ENCODE results near the gene DNAJC6.

The DNAJC6 gene

GRCh38 chr1:65297706-65298105 lies 11.6 kb upstream of the DNAJC6 start:
- no peak for DNase-seq

- no peak for DNase-seq
These were observed 10.0 kb upstream of the DNAJC6 start for GRCh38 chr1:65299328-65299727.

DNA sequence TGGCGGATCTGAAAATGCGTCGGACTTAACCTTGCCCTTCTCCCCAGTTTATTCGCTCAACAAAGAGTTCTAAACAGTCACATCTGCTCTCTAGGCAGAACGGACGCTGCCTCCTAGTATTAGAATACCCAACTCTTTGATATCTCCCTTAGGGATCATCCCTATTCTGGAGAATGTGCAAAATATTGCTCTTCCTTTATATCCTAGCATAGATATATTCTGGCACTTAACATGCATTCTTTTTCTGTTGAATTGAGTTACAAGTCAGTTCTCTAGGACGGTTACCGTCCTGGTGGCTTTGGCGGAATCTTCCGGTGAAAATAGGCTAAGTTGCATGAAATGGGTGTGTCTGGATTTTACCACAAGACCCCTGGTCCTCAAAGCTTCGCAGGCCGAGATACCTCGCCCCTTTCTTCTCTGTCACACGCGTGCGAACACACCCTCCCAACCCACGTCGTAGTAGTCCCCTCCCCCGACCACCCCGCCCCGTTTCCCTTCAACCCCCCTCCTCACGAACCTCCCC lies 501 bp upstream of the DNAJC6 start:
- no peak for DNase-seq

DNA sequence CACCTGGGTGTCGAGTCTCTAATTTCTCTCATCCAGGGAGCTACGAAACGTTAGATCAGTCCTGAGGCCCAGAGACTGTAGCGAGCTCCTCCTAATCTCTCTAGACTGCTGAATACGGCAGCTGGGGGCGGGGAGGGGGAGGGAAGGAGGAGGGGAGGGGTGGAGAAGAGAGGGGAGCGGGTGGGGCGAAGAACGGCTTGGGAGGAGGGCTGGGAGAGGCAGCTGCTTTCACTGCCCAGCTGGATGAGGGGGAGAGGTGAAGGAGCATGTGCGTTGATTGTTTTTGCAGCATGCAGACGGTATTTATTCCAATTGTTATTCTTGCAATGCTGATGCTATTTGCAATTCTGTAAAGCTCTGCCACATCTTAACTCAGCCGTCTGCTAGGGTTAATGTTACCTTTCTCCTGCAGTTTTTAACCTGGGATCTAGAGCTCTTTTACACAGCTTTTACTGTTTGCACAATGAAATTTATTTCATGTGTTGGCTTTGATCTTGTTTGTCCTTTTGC lies 790 bp downstream of the DNAJC6 start:
- no peak for DNase-seq

DNA sequence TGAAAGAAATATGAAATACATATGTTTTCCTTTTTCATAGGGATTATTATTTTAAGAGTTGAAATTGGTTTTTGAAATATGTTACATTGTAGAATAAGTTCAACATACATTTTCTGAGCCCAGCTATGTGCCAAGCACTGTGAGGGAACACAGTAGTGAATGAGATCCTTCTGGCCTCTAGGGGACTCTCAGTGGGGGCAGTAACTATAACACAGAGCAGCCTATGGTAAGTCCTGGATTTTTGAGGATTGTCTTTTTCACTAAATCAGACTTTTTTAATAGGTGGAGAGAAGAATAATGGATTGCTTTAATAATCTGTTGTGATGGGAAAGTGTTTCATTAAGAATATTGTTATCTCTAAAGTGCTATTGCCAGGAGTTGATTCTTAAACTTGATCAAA lies 2.4 kb downstream of the DNAJC6 start:
- no peak for DNase-seq

- no peak for DNase-seq
These were observed 6.9 kb downstream of the DNAJC6 start for GRCh38 chr1:65316233-65316632.

GRCh38 chr1:65317866-65318653 lies 8.7 kb downstream of the DNAJC6 start:
- no peak for DNase-seq

GRCh38 chr1:65319141-65319540 lies 9.8 kb downstream of the DNAJC6 start:
- DNase-seq: no peak

DNA sequence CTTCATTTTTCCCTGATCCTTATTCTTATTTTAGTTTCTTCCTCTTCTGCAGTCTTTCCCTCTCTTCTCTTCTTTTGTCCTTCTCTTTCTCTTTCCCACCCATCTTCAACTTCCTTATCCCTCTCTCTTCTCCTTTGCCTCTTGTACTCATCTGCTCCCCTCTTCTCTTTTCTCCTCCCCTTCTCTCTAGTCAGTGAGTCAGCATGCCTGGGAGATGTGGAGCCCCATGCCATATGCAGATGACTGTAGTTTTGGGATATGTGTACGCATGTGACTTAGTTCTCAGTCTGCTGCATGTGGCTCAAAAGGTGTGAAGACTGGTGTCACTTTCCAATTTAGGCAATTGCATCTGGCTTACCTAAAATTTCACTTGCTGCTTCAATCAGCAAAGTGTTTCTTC lies 10.4 kb downstream of the DNAJC6 start:
- no peak for DNase-seq

- DNase-seq: no peak
These were observed 12.5 kb downstream of the DNAJC6 start for GRCh38 chr1:65321879-65322278.

DNA sequence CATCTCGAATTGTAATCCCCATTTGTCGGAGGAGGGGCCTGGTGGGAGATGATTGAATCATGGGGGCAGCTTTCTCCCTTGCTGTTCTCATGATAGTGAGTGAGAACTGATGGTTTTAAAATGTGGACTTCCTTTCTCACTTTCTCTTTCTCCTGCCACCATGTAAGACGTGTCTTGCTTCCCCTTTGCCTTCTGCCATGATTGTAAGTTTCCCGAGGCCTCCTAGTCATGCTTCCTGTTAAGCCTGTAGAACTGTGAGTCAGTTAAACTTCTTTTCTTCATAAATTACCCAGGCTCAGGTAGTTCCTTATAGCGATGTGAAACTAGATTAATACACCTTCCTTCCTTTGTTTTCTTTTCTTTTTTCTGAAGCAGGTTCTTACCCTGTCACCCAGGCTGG lies 13.9 kb downstream of the DNAJC6 start:
- DNase-seq: no peak

DNA sequence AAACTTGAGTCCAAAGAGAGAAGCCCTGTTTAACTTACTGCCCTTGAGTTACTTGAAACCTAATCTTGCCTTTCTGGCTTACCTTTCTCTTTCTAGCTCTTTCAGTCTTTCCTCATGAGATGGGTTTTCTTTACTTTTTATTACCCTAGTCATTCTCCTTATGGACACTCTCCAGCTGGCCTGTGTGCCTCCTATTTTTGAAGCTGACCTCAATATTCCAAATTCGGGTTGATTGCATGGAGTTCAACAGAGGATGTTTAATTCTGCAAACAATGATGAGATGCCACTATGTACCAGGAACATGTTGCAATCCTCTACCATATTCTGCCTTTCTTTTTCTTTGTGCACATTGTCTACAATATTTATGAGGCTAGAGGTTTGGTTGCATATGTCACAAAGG lies 20.7 kb downstream of the DNAJC6 start:
- no peak for DNase-seq

- DNase-seq: no peak
These were observed 21.5 kb downstream of the DNAJC6 start for GRCh38 chr1:65330822-65331221.

DNA sequence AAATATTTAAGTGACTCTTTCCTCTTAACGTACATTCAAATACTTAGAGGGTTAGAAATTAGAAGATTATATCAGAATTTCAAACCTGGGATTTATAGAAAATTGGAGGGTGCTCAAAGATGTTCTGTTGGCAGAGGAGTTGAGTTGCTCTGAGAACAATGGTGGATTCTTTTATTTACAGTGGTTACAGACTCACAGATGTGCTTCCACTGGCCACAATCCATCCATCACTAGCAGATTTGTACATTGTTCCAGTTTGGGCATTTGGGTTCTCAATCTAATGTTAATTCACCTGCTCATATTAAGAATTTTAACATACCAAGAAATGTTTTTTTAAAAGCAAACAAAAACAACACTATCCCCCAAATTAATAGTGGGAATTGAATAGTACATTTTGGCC lies 23.5 kb downstream of the DNAJC6 start:
- no peak for DNase-seq

DNA sequence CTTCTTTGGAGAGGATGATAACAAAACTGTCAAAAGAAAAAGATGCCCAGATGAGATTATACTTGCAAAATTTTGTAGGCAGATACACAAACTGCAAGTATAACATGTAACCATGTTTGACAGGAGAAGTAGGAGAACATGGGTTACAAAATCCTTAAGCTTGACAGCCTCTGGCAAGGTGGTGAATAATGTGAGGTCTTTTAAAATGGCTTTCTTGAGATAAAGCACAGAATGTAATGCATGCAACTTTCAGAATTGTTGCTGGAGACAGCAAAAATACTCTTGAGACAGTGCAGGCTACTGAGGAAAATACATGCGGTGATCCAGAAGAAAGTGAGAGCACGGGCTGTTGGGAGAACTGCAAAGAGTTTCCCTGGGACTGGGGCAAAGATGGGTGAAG lies 24.7 kb downstream of the DNAJC6 start:
- no peak for DNase-seq

GRCh38 chr1:65339866-65340468 lies 30.6 kb downstream of the DNAJC6 start:
- DNase-seq: no peak

- DNase-seq: no peak
These were observed 32.0 kb downstream of the DNAJC6 start for GRCh38 chr1:65341381-65341780.

- no peak for DNase-seq
These were observed 33.9 kb downstream of the DNAJC6 start for GRCh38 chr1:65343286-65343685.

- DNase-seq: no peak
These were observed 35.0 kb downstream of the DNAJC6 start for GRCh38 chr1:65344171-65344814.

- no peak for DNase-seq
These were observed 36.8 kb downstream of the DNAJC6 start for GRCh38 chr1:65346190-65346589.

DNA sequence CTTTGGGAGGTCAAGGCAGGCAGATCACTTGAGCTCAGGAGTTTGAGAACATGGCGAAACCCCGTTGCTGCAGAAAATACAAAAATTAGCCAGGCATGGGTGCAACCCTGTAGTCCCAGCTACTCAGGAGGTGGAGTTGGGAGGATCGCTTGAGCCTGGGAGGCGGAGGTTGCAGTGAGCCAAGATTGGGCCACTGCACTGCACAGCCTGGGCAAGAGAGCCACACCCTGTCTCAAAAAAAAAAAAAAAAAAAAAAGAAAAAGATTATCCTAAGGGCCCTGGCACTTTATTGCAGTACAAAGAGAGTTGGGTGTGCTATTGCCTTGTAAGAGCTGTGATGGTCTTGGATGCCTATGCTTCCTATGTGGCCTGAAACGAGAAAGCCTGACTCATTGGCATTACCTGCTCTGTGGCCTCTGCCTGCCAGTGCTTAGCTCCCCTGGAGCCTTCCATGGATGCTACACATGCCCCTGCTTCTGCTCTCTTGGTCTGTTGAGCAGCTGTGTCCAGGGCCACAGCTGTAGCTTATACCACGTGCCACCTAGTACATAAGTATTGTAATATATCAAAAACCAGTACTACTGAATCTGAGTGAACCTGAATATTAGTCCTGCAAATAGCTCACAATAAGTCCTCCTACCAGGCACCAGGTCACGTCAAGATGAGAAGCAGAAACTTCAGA lies 45.8 kb downstream of the DNAJC6 start:
- no peak for DNase-seq

DNA sequence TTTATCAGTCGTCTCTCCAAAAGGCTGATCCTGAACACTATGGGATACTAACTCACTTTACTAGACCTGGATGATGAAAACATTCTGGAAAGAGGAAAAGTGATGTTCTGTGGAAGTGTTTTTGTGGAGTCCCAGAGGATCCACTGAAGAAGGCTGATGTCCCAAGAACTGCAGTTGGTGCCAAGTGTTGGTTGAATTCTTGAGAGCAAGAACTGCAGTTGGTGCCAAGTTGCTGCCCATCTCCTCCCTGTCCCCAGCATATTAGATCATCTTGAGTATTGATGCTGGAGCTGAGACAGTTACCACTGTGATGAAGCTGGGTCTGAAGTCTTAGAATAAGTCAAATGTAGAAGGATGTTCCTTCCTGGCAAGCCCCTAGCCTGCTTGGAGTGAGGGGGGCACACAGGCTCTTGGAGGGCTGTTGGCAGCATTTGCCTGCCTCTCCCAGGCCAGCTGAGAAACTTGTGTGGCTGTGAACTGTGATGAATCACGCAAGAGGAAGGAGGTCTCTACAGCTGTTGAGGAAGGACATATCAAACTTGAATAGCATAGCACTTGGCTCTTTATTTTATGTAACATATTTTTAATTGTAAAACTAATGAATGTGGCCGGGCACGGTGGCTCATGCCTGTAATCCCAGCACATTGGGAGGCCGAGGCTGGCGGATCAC lies 48.1 kb downstream of the DNAJC6 start:
- no peak for DNase-seq

GRCh38 chr1:65359888-65360287 lies 50.5 kb downstream of the DNAJC6 start:
- DNase-seq: no peak

Measured in bone marrow (tissue), 2 donors.